ENCODE data around the gene ZDHHC7.

- TF ChIP-seq, protein P1, sequence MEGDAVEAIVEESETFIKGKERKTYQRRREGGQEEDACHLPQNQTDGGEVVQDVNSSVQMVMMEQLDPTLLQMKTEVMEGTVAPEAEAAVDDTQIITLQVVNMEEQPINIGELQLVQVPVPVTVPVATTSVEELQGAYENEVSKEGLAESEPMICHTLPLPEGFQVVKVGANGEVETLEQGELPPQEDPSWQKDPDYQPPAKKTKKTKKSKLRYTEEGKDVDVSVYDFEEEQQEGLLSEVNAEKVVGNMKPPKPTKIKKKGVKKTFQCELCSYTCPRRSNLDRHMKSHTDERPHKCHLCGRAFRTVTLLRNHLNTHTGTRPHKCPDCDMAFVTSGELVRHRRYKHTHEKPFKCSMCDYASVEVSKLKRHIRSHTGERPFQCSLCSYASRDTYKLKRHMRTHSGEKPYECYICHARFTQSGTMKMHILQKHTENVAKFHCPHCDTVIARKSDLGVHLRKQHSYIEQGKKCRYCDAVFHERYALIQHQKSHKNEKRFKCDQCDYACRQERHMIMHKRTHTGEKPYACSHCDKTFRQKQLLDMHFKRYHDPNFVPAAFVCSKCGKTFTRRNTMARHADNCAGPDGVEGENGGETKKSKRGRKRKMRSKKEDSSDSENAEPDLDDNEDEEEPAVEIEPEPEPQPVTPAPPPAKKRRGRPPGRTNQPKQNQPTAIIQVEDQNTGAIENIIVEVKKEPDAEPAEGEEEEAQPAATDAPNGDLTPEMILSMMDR (IDR thresholded peaks at IDR 0.05), result no peak
- TF ChIP-seq EP300 (IDR thresholded peaks at IDR 0.05), result no peak
- TF ChIP-seq POLR2AphosphoS5 (IDR thresholded peaks at IDR 0.05), result no peak
- no peak for TF ChIP-seq POLR2A (IDR thresholded peaks at IDR 0.05)
Observed at GRCh38 chr16:85018529-85019236, 7.3 kb upstream of the ZDHHC7 start.

Data from suprapubic skin (tissue), 4 donors.